K562 (cell line): Measurements from ENCODE around the gene RNF13. TPM values are rescaled to one million over a fixed set of nuclear protein-coding genes. Genes with fewer than 3 reads are reported as not detected.

Source experiments
- ATAC-seq: fragments of 200-7000 bp; cut with Tn5 transposase; 3 replicates; pipeline ENCODE4 v1.9.1; 2020; ENCODE audit warnings: moderate library complexity
- BruUV-seq: library from RNA; stranded (reverse); fragments of 400-500 nt; replicated peaks from 2 replicates; lab custom pipeline; 2021; lab: Mats Ljungman, UMichigan
- CTCF ChIA-PET: fragments of 300-600 bp; formaldehyde crosslinking; extraction: SDS; loops from one replicate; lab custom pipeline; 2021; ENCODE audit warnings: low intra/inter-chr PET ratio; lab: Yijun Ruan, JAX
- POLR2A ChIA-PET: fragments of 300-600, 350-650 bp; sonication (Branson Sonifier 250); formaldehyde crosslinking; extraction: SDS; loops from one replicate; lab custom pipeline; 2021; ENCODE audit warnings: antibody characterized with exemption, inconsistent platforms; lab: Yijun Ruan, JAX
- DNase-seq, 4 experiments: peaks; one replicate each; pipeline versions ENCODE4 v3.0.0 to v3.0.0-alpha.2; 2011 to 2018; ENCODE audit warnings: low spot score in 3 of 4, mixed read lengths in 3 of 4; ENCODE audit errors: extremely low read depth in 1 of 4
- FAIRE-seq: peaks from 2 replicates; lab custom pipeline; 2011; peaks lifted over from hg19 to GRCh38; lab: Jason Lieb, UNC
- H2AFZ ChIP-seq: 2 replicates; pipeline ENCODE4 v1.6.0; 2011; ENCODE audit warnings: low read depth, low read length, control low read depth, inconsistent platforms
- H3K27ac ChIP-seq: fragments of 200-600 bp; 3 replicates; pipeline ENCODE4 v1.8.0; 2011; ENCODE audit warnings: low read depth, mild to moderate bottlenecking, control low read depth, inconsistent platforms, low read length, moderate library complexity, mixed read lengths; ENCODE audit errors: extremely low read depth
- H3K27me3 ChIP-seq, 2 experiments: fragments of 300-600 bp in 1 of 2; 2 replicates in 1 of 2; 3 replicates in 1 of 2; pipeline versions ENCODE4 v1.6.0 to v1.8.0; 2011; ENCODE audit warnings: inconsistent platforms in 2 of 2, low read length in 2 of 2, mild to moderate bottlenecking in 1 of 2, mixed read lengths in 1 of 2, moderate library complexity in 1 of 2; ENCODE audit not compliant: control insufficient read depth in 2 of 2, insufficient read depth in 2 of 2
- H3K36me3 ChIP-seq: fragments of 300-600 bp; 3 replicates; pipeline ENCODE4 v1.8.0; 2011; ENCODE audit warnings: mild to moderate bottlenecking, low read length, inconsistent platforms; ENCODE audit not compliant: control insufficient read depth, insufficient read depth
- H3K4me1 ChIP-seq, 2 experiments: fragments of 200-600 bp in 1 of 2; replicated peaks in 1 of 2; 2 replicates in 1 of 2; 3 replicates in 1 of 2; pipeline versions ENCODE4 v1.5.1 to v1.8.0; 2011; ENCODE audit warnings: inconsistent platforms in 2 of 2, low read length in 2 of 2, mild to moderate bottlenecking in 1 of 2, mixed read lengths in 1 of 2, moderate library complexity in 1 of 2; ENCODE audit not compliant: control insufficient read depth in 2 of 2, insufficient read depth in 2 of 2
- H3K4me2 ChIP-seq: 2 replicates; pipeline ENCODE4 v1.6.1; 2011; ENCODE audit warnings: low read length, control low read depth, inconsistent platforms, mixed read lengths; ENCODE audit not compliant: insufficient read depth
- H3K4me3 ChIP-seq: fragments of 200-600 bp; sonication (generic), shearing (Covaris generic); 2 replicates; pipeline ENCODE4 v1.5.1; 2016; ENCODE audit warnings: control low read depth, inconsistent platforms
- H3K79me2 ChIP-seq: fragments of 200-600 bp; 3 replicates; pipeline ENCODE4 v1.8.0; 2011; ENCODE audit warnings: low read length, inconsistent platforms; ENCODE audit not compliant: control insufficient read depth, insufficient read depth
- H3K9ac ChIP-seq, 2 experiments: 2 replicates each; pipeline versions ENCODE4 v1.6.0 to v1.6.1; 2011; ENCODE audit warnings: low read depth in 2 of 2, low read length in 2 of 2, control low read depth in 1 of 2, inconsistent platforms in 1 of 2, mild to moderate bottlenecking in 1 of 2, mixed read lengths in 1 of 2; ENCODE audit not compliant: insufficient read depth in 1 of 2
- H3K9me1 ChIP-seq: one replicate; pipeline ENCODE4 v1.6.0; 2011; ENCODE audit warnings: inconsistent platforms, mild to moderate bottlenecking, low read length, moderate library complexity; ENCODE audit not compliant: control insufficient read depth, insufficient read depth
- H3K9me3 ChIP-seq: replicated peaks from 2 replicates; pipeline ENCODE4 v1.5.1; 2011; ENCODE audit warnings: low read depth, low read length, inconsistent platforms; ENCODE audit not compliant: control insufficient read depth, insufficient read depth
- H4K20me1 ChIP-seq: replicated peaks from 2 replicates; pipeline ENCODE4 v1.6.1; 2011; ENCODE audit warnings: low read length, inconsistent platforms, mixed read lengths; ENCODE audit not compliant: control insufficient read depth, insufficient read depth
- CBX8 ChIP-seq: fragments of 200-600 bp; sonication (generic); IDR thresholded peaks from 2 replicates; pipeline ENCODE4 v1.6.1; 2012; ENCODE audit warnings: borderline replicate concordance, mixed run types, low read depth, mild to moderate bottlenecking, moderate library complexity, mixed read lengths, low read length, control low read depth, inconsistent platforms; ENCODE audit not compliant: poor library complexity, severe bottlenecking; ENCODE audit errors: extremely low read depth
- CHCHD3 ChIP-seq: fragments of 250-450 bp; sonication (Bioruptor Pico); IDR thresholded peaks from 2 replicates; pipeline ENCODE4 v2.1.2; 2022; ENCODE audit warnings: mild to moderate bottlenecking
- EWSR1 ChIP-seq: fragments of 450-650 bp; IDR thresholded peaks from 2 replicates; pipeline ENCODE4 v1.6.1; 2018; ENCODE audit warnings: borderline replicate concordance, mild to moderate bottlenecking, low read depth, moderate library complexity; ENCODE audit not compliant: partially characterized antibody
- FIP1L1 ChIP-seq: fragments of 200-400 bp; formaldehyde crosslinking; IDR thresholded peaks from 2 replicates; pipeline ENCODE4 v1.6.1; 2018; ENCODE audit warnings: mild to moderate bottlenecking, low read depth, low read length; ENCODE audit not compliant: poor library complexity, severe bottlenecking
- MBD1 ChIP-seq: fragments of 250-450 bp; sonication (Bioruptor Pico); IDR thresholded peaks from 2 replicates; pipeline ENCODE4 v1.8.0; 2022; ENCODE audit warnings: inconsistent platforms
- MTA2 ChIP-seq: fragments of 450-650 bp; IDR thresholded peaks from 2 replicates; pipeline ENCODE4 v1.6.1; 2016; ENCODE audit warnings: low read depth
- NCOA2 ChIP-seq, 2 experiments: fragments of 450-650 bp; IDR thresholded peaks; 2 replicates each; pipeline ENCODE4 v1.6.1; 2018; ENCODE audit warnings: mild to moderate bottlenecking in 2 of 2, moderate library complexity in 1 of 2; ENCODE audit not compliant: partially characterized antibody in 2 of 2
- PCBP1 ChIP-seq: fragments of 200-400 bp; formaldehyde crosslinking; IDR thresholded peaks from 2 replicates; pipeline ENCODE4 v1.6.1; 2018; ENCODE audit warnings: mild to moderate bottlenecking, low read depth, low read length; ENCODE audit not compliant: poor library complexity, severe bottlenecking
- PCBP2 ChIP-seq: fragments of 200-400 bp; formaldehyde crosslinking; IDR thresholded peaks from 2 replicates; pipeline ENCODE4 v1.6.1; 2018; ENCODE audit warnings: low read length, low read depth, mild to moderate bottlenecking, moderate library complexity; ENCODE audit not compliant: poor library complexity, severe bottlenecking
- PHF8 ChIP-seq: fragments of 200-600 bp; sonication (generic); IDR thresholded peaks from 2 replicates; pipeline ENCODE4 v1.6.1; 2012; ENCODE audit warnings: mixed run types, mild to moderate bottlenecking, inconsistent platforms, low read length, moderate library complexity, borderline replicate concordance
- PRPF4 ChIP-seq: fragments of 200-400 bp; formaldehyde crosslinking; IDR thresholded peaks from one replicate; pipeline ENCODE4 v1.6.1; 2017; ENCODE audit warnings: low read length, low read depth, mild to moderate bottlenecking; ENCODE audit not compliant: insufficient read depth, poor library complexity, severe bottlenecking
- WHSC1 ChIP-seq: IDR thresholded peaks from one replicate; pipeline ENCODE4 v1.6.1; 2012; ENCODE audit warnings: low read length, control low read depth, inconsistent platforms
- ZBTB12 ChIP-seq: fragments of 250-450 bp; sonication (Bioruptor Pico); IDR thresholded peaks from 2 replicates; pipeline ENCODE4 v1.4.0; 2020
- ZNF354B ChIP-seq: fragments of 250-450 bp; sonication (Bioruptor Pico); IDR thresholded peaks from 2 replicates; pipeline ENCODE4 v1.4.0; 2020
- WGBS: fragments of 100-300 bp; shearing (Covaris generic); methylation state at CpG from one replicate; pipeline ENCODE4 v1.1.6; 2016; ENCODE audit warnings: low coverage, mixed read lengths; ENCODE audit not compliant: insufficient coverage; ENCODE audit errors: missing lambda C conversion rate; 5-methylcytosine and 5-hydroxymethylcytosine counted together
- in situ Hi-C: fragments of 300-500 bp; cut with MboI; formaldehyde crosslinking; loops from 4 replicates; pipeline ENCODE4 v1.15.0; 2018; ENCODE audit warnings: inconsistent platforms, mixed read lengths
- intact Hi-C: fragments of 100-400 bp; cut with micrococcal nuclease; formaldehyde crosslinking; loops from 2 replicates; pipeline ENCODE4 v1.14.2; 2022
- polyA plus RNA-seq, 8 experiments: library from polyadenylated mRNA; depleted of rRNA in 4 of 8; stranded (reverse) in 5 of 8; unstranded in 3 of 8; fragments of >200 nt; fragmentation: Nextera tagmentation in 2 of 8; fragmentation: Illumina TruSeq in 1 of 8; extraction: Ambion mirVana in 2 of 8; extraction: Trizol in 1 of 8; gene quantifications; 2 replicates each; pipeline versions ENCODE4 v1.2.1 to v1.2.3, GENCODE V29; 2011 to 2014; ENCODE audit warnings: inconsistent platforms in 1 of 8, missing spikeins in 1 of 8
- total RNA-seq, 7 experiments: library from RNA; depleted of rRNA in 6 of 7; stranded (reverse); fragments of >200 nt in 6 of 7; fragmentation: Illumina TruSeq in 2 of 7; extraction: Trizol in 2 of 7; gene quantifications; 2 replicates each; pipeline versions ENCODE4 v1.2.1 to v1.2.3, GENCODE V29; 2011 to 2021; ENCODE audit warnings: low replicate concordance in 1 of 7

RNF13 gene
- total and polyA plus RNA-seq, 9 of the 15 experiments (the other 6 are each of a cell fraction or from before 2014, with no cell fraction given), result 12.7 to 35.8 (median 18.9) TPM

GRCh38 chr3:149970716-149971402 lies 157.8 kb downstream of the RNF13 start, which contains the start of gene PFN2 (continued):
- 0 out of 2 replicates have a peak, but pooled peaks have one; percentile 6 for TF ChIP-seq PHF8
- peak; percentile 60 for TF ChIP-seq PCBP1
- TF ChIP-seq, all 486 proteins: peak for 11

GRCh38 chr3:149971403-149972075 lies 158.5 kb downstream of the RNF13 start:
- peak in 3 of 4 experiments; percentile 5 to 15 (median 12) for DNase-seq
- Histone ChIP-seq H3K27me3 (peaks cover 6 to 13% of the 10 kb centered on the region in 2 experiments; a peak in 3 of 5 replicates), H3K4me3 (peak overlapping the region; percentile 45), H3K79me2 (no peaks in the 10 kb centered on the region), H3K9me1 (no peaks in the 10 kb centered on the region), H3K4me2 (peak overlapping the region; percentile 59; the same call in 1 of the 2 replicates), H3K27ac (no peak overlapping the region), H3K36me3 (no peaks in the 10 kb centered on the region), H4K20me1 (no peaks in the 10 kb centered on the region), H2AFZ (peak overlapping the region; percentile 61), H3K4me1 (peaks cover 0 to 18% of the 10 kb centered on the region in 2 experiments; a peak in 3 of 5 replicates), H3K9ac (peak overlapping the region in 1 of 2 experiments; percentile 84; a peak in 2 of 4 replicates), H3K9me3 (no peaks in the 10 kb centered on the region)
- peak; percentile 11 for FAIRE-seq
- ATAC-seq, result peak; percentile 57
- in situ Hi-C loops, result loop anchor here (10.0 to 25.0 kb wide), 2 partner anchors 243 to 541 kb away; no protein-coding TSS in a partner anchor
- CTCF ChIA-PET, result interaction anchor here (0.6 kb wide), 1 partner anchor 1211 kb away, joined by 3 read pairs; no protein-coding TSS in a partner anchor
- POLR2A ChIA-PET, result interaction anchor here (0.6 kb wide), 1 partner anchor 119 kb away, joined by 3 read pairs; no protein-coding TSS in a partner anchor
- BruUV-seq, result no TSS peak
- 51% methylated on average over 18 of the region's 42 CpGs for WGBS
- intact Hi-C loops, result no loop called here
- peak; percentile 77 for TF ChIP-seq MBD1 (CRISPR knock-in tag)
- TF ChIP-seq PRPF4, result peak; percentile 30
- no peak for TF ChIP-seq PCBP2
- TF ChIP-seq WHSC1, result no peak
- peak; percentile 4 for TF ChIP-seq CBX8
- no peak for TF ChIP-seq CHCHD3
- TF ChIP-seq ZBTB12, result no peak
- no peak for TF ChIP-seq MTA2
- no peak for TF ChIP-seq FIP1L1
- TF ChIP-seq EWSR1, result no peak
- TF ChIP-seq NCOA2 (IDR thresholded peaks at IDR 0.05; ENCODE audit: partially characterized antibody in 2 of 2), result no peak
- TF ChIP-seq ZNF354B, result no peak
